Transverse colon (tissue), 3 donors: ENCODE data around the gene DNPEP.

ENCODE experiments used
- POLR2A ChIP-seq: fragments of 450-650 bp; IDR thresholded peaks from one replicate; pipeline ENCODE4 v1.6.1; 2016; ENCODE audit warnings: antibody characterized with exemption, mild to moderate bottlenecking, moderate library complexity
- TF ChIP-seq, protein P1 (sequence below), 5 experiments: fragments of 200-600 bp in 3 of 5; fragments of 450-650 bp in 2 of 5; sonication (generic) in 3 of 5; IDR thresholded peaks; 1 replicate in 2 of 5; 2 replicates in 3 of 5; pipeline ENCODE4 v1.5.1; 2016 to 2017; ENCODE audit warnings: antibody characterized with exemption in 5 of 5, inconsistent platforms in 3 of 5, mild to moderate bottlenecking in 2 of 5, moderate library complexity in 1 of 5

- TF ChIP-seq, protein P1, sequence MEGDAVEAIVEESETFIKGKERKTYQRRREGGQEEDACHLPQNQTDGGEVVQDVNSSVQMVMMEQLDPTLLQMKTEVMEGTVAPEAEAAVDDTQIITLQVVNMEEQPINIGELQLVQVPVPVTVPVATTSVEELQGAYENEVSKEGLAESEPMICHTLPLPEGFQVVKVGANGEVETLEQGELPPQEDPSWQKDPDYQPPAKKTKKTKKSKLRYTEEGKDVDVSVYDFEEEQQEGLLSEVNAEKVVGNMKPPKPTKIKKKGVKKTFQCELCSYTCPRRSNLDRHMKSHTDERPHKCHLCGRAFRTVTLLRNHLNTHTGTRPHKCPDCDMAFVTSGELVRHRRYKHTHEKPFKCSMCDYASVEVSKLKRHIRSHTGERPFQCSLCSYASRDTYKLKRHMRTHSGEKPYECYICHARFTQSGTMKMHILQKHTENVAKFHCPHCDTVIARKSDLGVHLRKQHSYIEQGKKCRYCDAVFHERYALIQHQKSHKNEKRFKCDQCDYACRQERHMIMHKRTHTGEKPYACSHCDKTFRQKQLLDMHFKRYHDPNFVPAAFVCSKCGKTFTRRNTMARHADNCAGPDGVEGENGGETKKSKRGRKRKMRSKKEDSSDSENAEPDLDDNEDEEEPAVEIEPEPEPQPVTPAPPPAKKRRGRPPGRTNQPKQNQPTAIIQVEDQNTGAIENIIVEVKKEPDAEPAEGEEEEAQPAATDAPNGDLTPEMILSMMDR (IDR thresholded peaks at IDR 0.05) = no peak
- TF ChIP-seq POLR2A = no peak
These were observed 47.2 kb upstream of the DNPEP start, which contains the start of gene SPEG for GRCh38 chr2:219434718-219435525.
